Adrenal gland (tissue), 5 donors: Measurements from ENCODE around the gene RPH3AL.

Experiments used
- POLR2A ChIP-seq, 2 donors: fragments of 450-650 bp; IDR thresholded peaks; one replicate each; pipeline ENCODE4 v1.6.1; 2017; ENCODE audit warnings: antibody characterized with exemption in 2 of 2, mild to moderate bottlenecking in 2 of 2, moderate library complexity in 1 of 2
- TF ChIP-seq, protein P1 (sequence below), 6 experiments: fragments of 450-650 bp in 4 of 6; fragments of 200-600 bp in 2 of 6; sonication (generic) in 1 of 6; IDR thresholded peaks; 1 replicate in 5 of 6; 2 replicates in 1 of 6; pipeline versions ENCODE4 v1.5.1 to v1.8.0; 2016 to 2021; ENCODE audit warnings: antibody characterized with exemption in 6 of 6, mild to moderate bottlenecking in 2 of 6, moderate library complexity in 1 of 6
- donor health status: DM: no; HTN: no; CAD: no.

DNA sequence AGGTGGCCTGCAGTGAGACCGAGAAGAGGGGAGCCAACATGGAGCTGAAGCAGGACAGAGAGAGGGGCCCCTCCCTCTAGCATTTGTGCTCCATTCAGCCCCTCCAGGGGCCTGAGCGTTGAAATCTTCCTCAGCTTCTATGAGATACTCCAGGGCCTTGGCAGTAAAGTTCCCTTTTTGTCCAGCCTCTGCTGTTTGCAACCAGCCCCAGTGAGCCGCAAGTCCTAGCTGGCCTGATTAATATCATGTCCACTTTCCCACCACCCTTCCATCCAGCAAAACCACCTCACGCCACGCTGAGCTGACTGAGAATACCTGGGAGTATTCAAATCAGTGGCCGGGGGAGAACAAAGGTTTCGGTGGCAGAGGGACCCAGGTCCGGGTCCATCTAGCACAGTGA, 11.7 kb upstream of the RPH3AL start:
- TF ChIP-seq, protein P1, sequence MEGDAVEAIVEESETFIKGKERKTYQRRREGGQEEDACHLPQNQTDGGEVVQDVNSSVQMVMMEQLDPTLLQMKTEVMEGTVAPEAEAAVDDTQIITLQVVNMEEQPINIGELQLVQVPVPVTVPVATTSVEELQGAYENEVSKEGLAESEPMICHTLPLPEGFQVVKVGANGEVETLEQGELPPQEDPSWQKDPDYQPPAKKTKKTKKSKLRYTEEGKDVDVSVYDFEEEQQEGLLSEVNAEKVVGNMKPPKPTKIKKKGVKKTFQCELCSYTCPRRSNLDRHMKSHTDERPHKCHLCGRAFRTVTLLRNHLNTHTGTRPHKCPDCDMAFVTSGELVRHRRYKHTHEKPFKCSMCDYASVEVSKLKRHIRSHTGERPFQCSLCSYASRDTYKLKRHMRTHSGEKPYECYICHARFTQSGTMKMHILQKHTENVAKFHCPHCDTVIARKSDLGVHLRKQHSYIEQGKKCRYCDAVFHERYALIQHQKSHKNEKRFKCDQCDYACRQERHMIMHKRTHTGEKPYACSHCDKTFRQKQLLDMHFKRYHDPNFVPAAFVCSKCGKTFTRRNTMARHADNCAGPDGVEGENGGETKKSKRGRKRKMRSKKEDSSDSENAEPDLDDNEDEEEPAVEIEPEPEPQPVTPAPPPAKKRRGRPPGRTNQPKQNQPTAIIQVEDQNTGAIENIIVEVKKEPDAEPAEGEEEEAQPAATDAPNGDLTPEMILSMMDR (IDR thresholded peaks at IDR 0.05), result no peak
- TF ChIP-seq POLR2A (IDR thresholded peaks at IDR 0.05), result no peak
